ENCODE measurements around the gene FAHD1.
A peak's percentile ranks its signal among the peaks of the same experiment; 100 is the strongest.

Gene FAHD1

DNA sequence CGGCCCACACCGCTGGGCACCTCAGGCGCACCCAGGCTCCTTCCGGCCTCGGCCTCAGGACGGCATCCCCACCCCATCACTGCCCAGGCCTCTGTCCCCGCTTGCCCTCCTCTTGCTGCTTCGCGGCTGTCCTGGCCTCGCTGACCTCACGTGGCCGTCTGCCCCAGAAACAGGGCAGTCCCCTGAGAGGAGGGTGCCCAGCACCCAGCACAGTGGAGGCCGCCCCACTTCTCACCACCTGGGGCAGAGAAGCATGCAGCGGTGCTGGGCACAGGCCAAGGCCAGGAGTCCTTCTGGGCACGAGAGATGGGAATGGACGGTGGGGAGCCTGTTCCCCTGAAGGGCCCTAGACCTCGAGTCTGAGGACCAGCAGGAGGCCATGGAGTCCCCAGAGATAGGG lies 9.3 kb upstream of the FAHD1 start (continued):
- TF ChIP-seq ZNF2 (tag by site-specific recombination; IDR thresholded peaks at IDR 0.05): no peak
- TF ChIP-seq ZNF223 (tag by site-specific recombination; IDR thresholded peaks at IDR 0.05): no peak
- TF ChIP-seq ZNF10 (tag by site-specific recombination; IDR thresholded peaks at IDR 0.05): no peak
- TF ChIP-seq ZNF324 (tag by site-specific recombination; IDR thresholded peaks at IDR 0.05): no peak
- no peak for TF ChIP-seq ZSCAN4 (tag by site-specific recombination; IDR thresholded peaks at IDR 0.05)
- no peak for TF ChIP-seq ZNF114 (tag by site-specific recombination; IDR thresholded peaks at IDR 0.05)
- no peak for TF ChIP-seq ZNF426 (tag by site-specific recombination; IDR thresholded peaks at IDR 0.05)
- no peak for TF ChIP-seq SCRT2 (tag by site-specific recombination; IDR thresholded peaks at IDR 0.05)
- no peak for TF ChIP-seq ZFP41 (tag by site-specific recombination; IDR thresholded peaks at IDR 0.05; ENCODE audit: borderline replicate concordance)
- no peak for TF ChIP-seq ZNF37A (tag by site-specific recombination; IDR thresholded peaks at IDR 0.05)
- TF ChIP-seq KLF7 (tag by site-specific recombination; IDR thresholded peaks at IDR 0.05; ENCODE audit: borderline replicate concordance): no peak

- TF ChIP-seq GLIS2 (tag by site-specific recombination; IDR thresholded peaks at IDR 0.05) (0 out of 2 replicates have a peak, but pooled peaks have one; percentile 24), SALL2 (tag by site-specific recombination; IDR thresholded peaks at IDR 0.05; ENCODE audit: borderline replicate concordance) (no peak), ZNF19 (tag by site-specific recombination; IDR thresholded peaks at IDR 0.05; ENCODE audit: low read depth) (no peak), SCRT2 (tag by site-specific recombination; IDR thresholded peaks at IDR 0.05) (peak; percentile 86), SCRT1 (tag by site-specific recombination; IDR thresholded peaks at IDR 0.05; ENCODE audit: borderline replicate concordance) (peak; percentile 80)
- Histone ChIP-seq H3K27ac (ENCODE audit: extremely low read depth, low read depth, low read length) (no peak overlapping the region), H3K36me3 (ENCODE audit: control insufficient read depth in 2 of 2, insufficient read depth in 1 of 2, low read length in 2 of 2) (peaks cover 0 to 73% of the 10 kb centered on the region in 2 experiments; a peak in 2 of 3 replicates), H3K9me3 (ENCODE audit: control insufficient read depth, insufficient read depth, low read depth, low read length) (no peaks in the 10 kb centered on the region), H3K4me3 (ENCODE audit: low read depth, low read length) (no peak overlapping the region), H3K4me1 (ENCODE audit: control insufficient read depth, insufficient read depth, low read length) (no peaks in the 10 kb centered on the region)
- CTCF ChIA-PET: no interaction called here
- POLR2A ChIA-PET: no interaction called here
Observed at GRCh38 chr16:1818204-1818872, 8.7 kb upstream of the FAHD1 start.

DNA sequence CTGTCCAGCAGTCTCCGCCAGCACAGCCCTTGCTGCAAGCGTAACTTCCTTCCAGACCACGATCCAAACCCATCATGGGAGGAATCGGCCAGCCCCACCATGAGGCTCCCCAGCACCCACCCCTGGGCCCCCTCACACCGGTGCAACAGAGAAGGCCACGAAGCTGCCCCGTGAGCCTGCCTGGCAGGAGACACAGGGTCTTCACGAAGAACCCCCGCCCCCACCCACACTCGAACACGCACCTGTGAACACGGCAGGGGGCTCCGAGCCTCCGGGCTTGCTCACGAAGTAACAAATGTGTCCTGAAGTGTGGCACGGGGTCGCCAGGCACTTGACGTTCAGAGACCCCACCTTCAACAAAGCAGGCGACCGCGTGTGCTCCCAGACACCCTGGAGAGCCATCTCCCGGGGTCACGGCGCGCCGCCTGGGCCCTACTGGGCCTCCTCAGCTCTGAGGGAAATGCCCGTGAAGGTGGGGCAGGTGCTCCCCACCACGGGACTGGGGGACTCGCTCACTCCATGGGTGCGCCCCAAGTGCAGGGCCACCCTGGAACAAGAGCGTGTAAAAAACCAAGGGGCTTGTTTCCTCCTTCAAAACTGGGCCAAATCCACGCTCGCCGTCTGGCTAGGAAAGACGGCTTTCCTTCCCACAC lies 8.0 kb upstream of the FAHD1 start:
- Histone ChIP-seq H3K9me3 (ENCODE audit: control insufficient read depth, insufficient read depth, low read depth, low read length) (no peaks in the 10 kb centered on the region), H3K27ac (ENCODE audit: extremely low read depth, low read depth, low read length) (no peak overlapping the region), H3K4me3 (ENCODE audit: low read depth, low read length) (no peak overlapping the region), H3K4me1 (ENCODE audit: control insufficient read depth, insufficient read depth, low read length) (no peaks in the 10 kb centered on the region), H3K36me3 (ENCODE audit: control insufficient read depth in 2 of 2, insufficient read depth in 1 of 2, low read length in 2 of 2) (peaks cover 0 to 67% of the 10 kb centered on the region in 2 experiments; a peak in 2 of 3 replicates)
- CTCF ChIA-PET: no interaction called here
- TF ChIP-seq SCRT1 (tag by site-specific recombination; IDR thresholded peaks at IDR 0.05; ENCODE audit: borderline replicate concordance) (0 out of 2 replicates have a peak, but pooled peaks have one; percentile 2), CTCF (tag by site-specific recombination; IDR thresholded peaks at IDR 0.05) (no peak)
- POLR2A ChIA-PET: no interaction called here

DNA sequence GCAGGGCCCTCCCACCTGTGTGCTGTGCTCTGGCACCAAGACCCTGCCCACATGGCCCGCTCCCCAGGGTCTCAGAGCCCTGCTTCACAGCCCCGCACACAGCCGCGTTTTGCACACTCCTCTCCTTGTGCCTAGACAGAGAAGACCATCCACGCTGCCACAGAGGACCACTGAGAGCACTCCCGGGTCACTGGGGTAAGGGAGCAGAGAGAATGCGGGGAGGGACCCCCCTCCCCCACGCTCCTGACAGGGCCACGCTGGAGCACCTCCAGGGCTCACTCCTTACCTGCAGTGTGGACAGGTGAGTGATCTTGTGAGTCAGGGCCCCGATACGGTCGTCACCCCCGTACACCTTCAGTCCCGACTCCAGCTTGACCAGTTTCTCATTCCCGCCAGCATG lies 7.4 kb upstream of the FAHD1 start:
- no peaks in the 10 kb centered on the region for H3K9me3 ChIP-seq (ENCODE audit: control insufficient read depth, insufficient read depth, low read depth, low read length)
- H3K36me3 ChIP-seq (ENCODE audit: control insufficient read depth in 2 of 2, insufficient read depth in 1 of 2, low read length in 2 of 2): peaks cover 0 to 67% of the 10 kb centered on the region in 2 experiments; a peak in 2 of 3 replicates
- H3K4me1 ChIP-seq (ENCODE audit: control insufficient read depth, insufficient read depth, low read length): no peaks in the 10 kb centered on the region
- no peak overlapping the region for H3K27ac ChIP-seq (ENCODE audit: extremely low read depth, low read depth, low read length)
- no peak overlapping the region for H3K4me3 ChIP-seq (ENCODE audit: low read depth, low read length)
- ChIA-PET POLR2A (interaction anchor here (1.6 kb wide), 1 partner anchor 26 kb away, joined by 4 read pairs; the partner anchor contains the start of gene IGFALS), CTCF (no interaction called here)
- TF ChIP-seq HOXD13 (CRISPR knock-in tag; IDR thresholded peaks at IDR 0.05; ENCODE audit: borderline replicate concordance): no peak
- TF ChIP-seq ZBTB21 (tag by site-specific recombination; IDR thresholded peaks at IDR 0.05): no peak
- TF ChIP-seq ZNF184 (tag by site-specific recombination; IDR thresholded peaks at IDR 0.05): no peak
- TF ChIP-seq ZNF114 (tag by site-specific recombination; IDR thresholded peaks at IDR 0.05): no peak
- TF ChIP-seq MYNN (tag by site-specific recombination; IDR thresholded peaks at IDR 0.05; ENCODE audit: borderline replicate concordance): no peak
- no peak for TF ChIP-seq ZNF561 (tag by site-specific recombination; IDR thresholded peaks at IDR 0.05; ENCODE audit: borderline replicate concordance)
- TF ChIP-seq ZNF169 (tag by site-specific recombination; IDR thresholded peaks at IDR 0.05): no peak
- no peak for TF ChIP-seq ZSCAN4 (tag by site-specific recombination; IDR thresholded peaks at IDR 0.05)
- TF ChIP-seq ZNF571 (tag by site-specific recombination; IDR thresholded peaks at IDR 0.05): no peak
- TF ChIP-seq ZNF350 (tag by site-specific recombination; IDR thresholded peaks at IDR 0.05): no peak
- TF ChIP-seq ZFHX2 (tag by site-specific recombination; conservative IDR thresholded peaks at IDR 0.05): no peak
- no peak for TF ChIP-seq ZNF23 (tag by site-specific recombination; IDR thresholded peaks at IDR 0.05; ENCODE audit: borderline replicate concordance)
